Measurements from ENCODE around the gene MRPL38.

Gene MRPL38

DNA sequence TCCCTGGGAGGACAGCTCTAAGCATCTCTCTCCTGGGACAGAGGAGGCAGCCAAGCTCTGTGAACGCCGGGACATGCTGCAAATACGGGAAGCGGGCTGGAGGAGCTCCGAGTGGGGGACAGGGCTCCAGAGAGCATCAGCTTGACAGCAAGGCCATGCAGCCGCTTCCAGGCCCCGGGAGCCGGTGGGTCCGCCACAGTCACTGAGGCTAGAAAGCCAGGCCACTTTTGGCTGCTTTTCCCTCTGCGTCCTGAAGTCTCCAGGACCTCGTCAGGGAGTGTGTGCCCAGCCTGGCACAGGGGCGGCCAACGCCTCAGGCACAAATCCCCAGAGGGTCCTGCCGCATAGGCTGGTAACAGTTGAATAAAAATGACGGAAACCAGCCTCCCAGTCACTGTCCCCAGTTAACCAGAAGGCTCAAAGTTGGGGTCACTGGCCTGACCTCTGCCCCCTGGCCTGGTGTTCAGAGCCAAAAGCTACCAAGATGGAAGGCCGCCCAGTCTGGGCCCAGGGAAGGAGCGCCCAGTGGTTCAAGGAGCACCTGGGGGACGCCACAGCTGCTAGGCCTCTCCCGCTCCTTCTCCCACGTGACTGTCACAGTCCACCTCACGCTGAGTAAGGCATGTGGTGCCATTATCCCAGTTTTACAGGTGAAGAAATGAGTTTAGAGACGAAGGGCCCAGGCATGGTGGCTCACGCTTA, 4.8 kb downstream of the MRPL38 start:
- intact Hi-C loops (cut with DNase I): loop anchor here (5.0 to 10.0 kb wide), 2 partner anchors 43 to 115 kb away; partner anchors contain the start of genes UNK and WBP2
- DNase-seq: no peak

GRCh38 chr17:75899353-75899752, 5.3 kb downstream of the MRPL38 start:
- DNase-seq: no peak
- intact Hi-C loops (cut with DNase I): loop anchor here (5.0 to 10.0 kb wide), 2 partner anchors 42 to 115 kb away; partner anchors contain the start of genes UNK and WBP2

DNA sequence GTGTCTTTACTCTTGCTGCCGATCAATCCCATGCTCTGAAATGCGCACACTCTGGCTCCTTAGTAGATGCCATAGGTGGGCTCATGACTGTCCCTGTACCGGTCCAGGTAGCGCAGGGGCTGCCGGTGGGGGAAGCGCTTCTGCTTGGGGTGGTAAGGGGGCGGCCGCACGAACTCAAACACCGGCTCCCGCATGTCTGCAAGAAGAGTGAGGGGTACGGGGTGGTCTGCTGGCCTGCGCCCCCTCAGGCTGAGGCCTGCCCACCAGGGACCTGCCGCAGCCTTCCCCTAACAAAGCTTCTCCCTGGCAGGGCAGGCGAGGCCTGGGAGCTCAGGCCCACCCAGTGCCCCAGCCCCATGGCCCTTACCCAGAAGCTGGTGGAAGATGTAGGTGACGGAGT, 5.9 kb downstream of the MRPL38 start:
- no peak for DNase-seq
- intact Hi-C loops (cut with DNase I): loop anchor here (5.0 to 10.0 kb wide), 2 partner anchors 41 to 114 kb away; partner anchors contain the start of genes UNK and WBP2

GRCh38 chr17:75898065-75898464, 6.6 kb downstream of the MRPL38 start:
- intact Hi-C loops (cut with DNase I): loop anchor here (5.0 to 10.0 kb wide), 2 partner anchors 41 to 113 kb away; partner anchors contain the start of genes UNK and WBP2
- no peak for DNase-seq

GRCh38 chr17:75897160-75898019, 7.3 kb downstream of the MRPL38 start:
- intact Hi-C loops (cut with DNase I): loop anchor here (5.0 to 10.0 kb wide), 2 partner anchors 40 to 113 kb away; partner anchors contain the start of genes UNK and WBP2
- no peak for DNase-seq

- peak; percentile 63 to 94 (median 86) for DNase-seq
- intact Hi-C loops (cut with DNase I): loop anchor here (5.0 to 10.0 kb wide), 2 partner anchors 39 to 112 kb away; partner anchors contain the start of genes UNK and WBP2
These were observed 8.1 kb downstream of the MRPL38 start, which contains the start of gene TRIM65 for GRCh38 chr17:75896415-75897159. TSS of gene TRIM65 (minus strand) at chr17:75896951. CDS start at chr17:75896937, 14 bp downstream.

- DNase-seq: no peak
- intact Hi-C loops (cut with DNase I): loop anchor here (5.0 to 10.0 kb wide), 2 partner anchors 38 to 111 kb away; partner anchors contain the start of genes UNK and WBP2
These were observed 9.1 kb downstream of the MRPL38 start for GRCh38 chr17:75895370-75896155.

- DNase-seq: no peak
- intact Hi-C loops (cut with DNase I): loop anchor here (10.0 kb wide), 1 partner anchor 109 kb away; the partner anchor contains the start of gene UNK
These were observed 10.5 kb downstream of the MRPL38 start for GRCh38 chr17:75894049-75894733.

GRCh38 chr17:75893305-75894048, 11.2 kb downstream of the MRPL38 start:
- intact Hi-C loops (cut with DNase I): loop anchor here (10.0 kb wide), 1 partner anchor 109 kb away; the partner anchor contains the start of gene UNK
- DNase-seq: no peak

- intact Hi-C loops (cut with DNase I): loop anchor here (10.0 kb wide), 1 partner anchor 108 kb away; the partner anchor contains the start of gene UNK
- peak in 13 of 42 donors; percentile 10 to 71 (median 50) for DNase-seq
These were observed 12.0 kb downstream of the MRPL38 start for GRCh38 chr17:75892556-75893224.

- intact Hi-C loops (cut with DNase I): loop anchor here (10.0 kb wide), 1 partner anchor 107 kb away; the partner anchor contains the start of gene UNK
- DNase-seq: peak in 1 of 42 donors; percentile 3
These were observed 12.8 kb downstream of the MRPL38 start for GRCh38 chr17:75891605-75892555.

DNA sequence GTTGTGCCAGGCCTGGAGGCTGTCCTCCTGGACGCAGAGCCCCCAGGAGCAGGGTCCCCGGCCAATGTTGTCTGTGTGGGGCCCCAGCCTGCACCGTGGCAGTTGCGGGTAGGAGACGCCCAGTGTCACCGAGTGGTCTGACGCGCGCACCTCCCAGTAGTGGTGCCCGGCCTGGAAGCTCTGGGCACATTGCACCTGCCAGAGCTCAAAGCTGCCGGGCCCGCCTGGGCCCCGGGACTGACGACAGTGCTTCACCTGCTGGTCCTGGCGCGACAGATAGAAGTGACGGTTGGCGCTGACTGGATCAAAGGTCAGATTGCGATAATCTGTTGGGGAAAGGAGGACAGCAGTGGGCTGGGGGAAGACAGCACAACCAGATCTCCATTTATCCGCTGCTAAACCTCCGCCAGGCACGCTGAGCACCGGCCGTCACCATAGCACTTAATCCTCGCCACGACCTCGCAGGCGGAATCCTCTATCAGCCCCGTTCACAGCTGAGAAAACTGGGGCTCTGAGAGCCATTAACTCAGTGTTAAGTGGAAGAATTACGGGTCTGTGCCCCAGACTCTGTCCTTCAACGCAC, 13.6 kb downstream of the MRPL38 start:
- intact Hi-C loops (cut with DNase I): loop anchor here (10.0 kb wide), 1 partner anchor 106 kb away; the partner anchor contains the start of gene UNK
- DNase-seq: no peak

GRCh38 chr17:75889454-75889853, 15.2 kb downstream of the MRPL38 start:
- intact Hi-C loops (cut with DNase I): no loop called here
- no peak for DNase-seq

DNA sequence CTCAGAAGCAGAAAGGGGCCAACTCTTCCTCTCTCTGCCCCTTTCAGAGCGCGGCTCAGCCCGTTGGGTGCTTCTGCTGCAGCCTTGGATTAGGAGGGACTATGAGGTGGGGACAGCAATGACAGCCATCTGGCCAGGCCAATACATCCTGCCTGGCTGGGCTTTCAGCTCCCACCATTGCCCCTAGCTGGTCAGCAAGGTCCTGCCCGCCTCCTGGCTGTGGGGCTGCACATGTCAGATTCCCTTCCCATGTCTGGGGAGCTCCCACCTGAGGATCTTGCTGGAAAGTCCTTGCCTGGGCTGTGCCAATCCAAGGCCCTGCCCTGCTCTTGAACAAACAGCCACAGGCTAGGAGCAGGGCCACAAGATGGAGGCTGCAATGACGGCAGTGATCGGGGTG, 16.2 kb downstream of the MRPL38 start:
- intact Hi-C loops (cut with DNase I): no loop called here
- no peak for DNase-seq
